Endothelial cell of umbilical vein (primary cell): ENCODE data around the gene CDCP2.

Source experiments
- CTCF ChIP-seq, 2 donors: IDR thresholded peaks; 1 replicate in 1 of 2; 2 replicates in 1 of 2; pipeline ENCODE4 v1.5.1; 2011; ENCODE audit warnings: low read length in 2 of 2, mild to moderate bottlenecking in 2 of 2, moderate library complexity in 2 of 2, control low read depth in 1 of 2, inconsistent platforms in 1 of 2, low read depth in 1 of 2; ENCODE audit not compliant: insufficient read depth in 1 of 2; ENCODE audit errors: extremely low read depth in 1 of 2
- EZH2 ChIP-seq: IDR thresholded peaks from 2 replicates; pipeline ENCODE4 v1.6.1; 2012; ENCODE audit warnings: borderline replicate concordance, low read depth, mild to moderate bottlenecking, moderate library complexity, low read length, inconsistent platforms; ENCODE audit not compliant: severe bottlenecking
- FOS ChIP-seq: IDR thresholded peaks from 2 replicates; pipeline ENCODE4 v1.6.1; 2011; ENCODE audit warnings: mild to moderate bottlenecking, low read length, moderate library complexity, borderline replicate concordance; ENCODE audit not compliant: insufficient read depth
- MYC ChIP-seq: IDR thresholded peaks from one replicate; pipeline ENCODE4 v1.6.1; 2011; ENCODE audit warnings: mild to moderate bottlenecking, low read depth, low read length

- TF ChIP-seq EZH2 = no peak
- TF ChIP-seq CTCF (IDR thresholded peaks at IDR 0.05; ENCODE audit: extremely low read depth in 1 of 2, insufficient read depth in 1 of 2, low read depth in 1 of 2, low read length in 2 of 2) = no peak
- TF ChIP-seq FOS = no peak
- TF ChIP-seq MYC = no peak
Measured at GRCh38 chr1:54136269-54136896, 16.4 kb downstream of the CDCP2 start.
